CD14-positive monocyte (primary cell): Measurements from ENCODE around the gene CLCA1. TPM values are rescaled to one million over a fixed set of nuclear protein-coding genes. Genes with fewer than 3 reads are reported as not detected.

Experiments used
- DNase-seq, 3 donors: peaks; one replicate each; pipeline ENCODE4 v3.0.0-alpha.2; 2011 to 2022
- H2AFZ ChIP-seq: 2 replicates; pipeline ENCODE4 v1.6.0; 2012; ENCODE audit warnings: mild to moderate bottlenecking, low read depth, low read length, inconsistent platforms; ENCODE audit not compliant: insufficient read depth, poor library complexity, severe bottlenecking
- H3K27ac ChIP-seq, 2 donors: 1 replicate in 1 of 2; 2 replicates in 1 of 2; pipeline ENCODE4 v1.5.1; 2012 to 2013; ENCODE audit warnings: low read length in 2 of 2, control low read depth in 1 of 2, inconsistent platforms in 1 of 2, low read depth in 1 of 2, mild to moderate bottlenecking in 1 of 2
- H3K27me3 ChIP-seq, 2 donors: one replicate each; pipeline versions ENCODE4 v1.6.0 to v1.6.1; 2011 to 2013; ENCODE audit warnings: low read length in 2 of 2; ENCODE audit not compliant: control insufficient read depth in 2 of 2, insufficient read depth in 2 of 2
- H3K36me3 ChIP-seq, 2 donors: replicated peaks in 1 of 2; 1 replicate in 1 of 2; 2 replicates in 1 of 2; pipeline versions ENCODE4 v1.5.1 to v1.6.1; 2012 to 2013; ENCODE audit warnings: low read length in 2 of 2, control low read depth in 1 of 2, inconsistent platforms in 1 of 2, mild to moderate bottlenecking in 1 of 2; ENCODE audit not compliant: insufficient read depth in 2 of 2, control insufficient read depth in 1 of 2
- H3K4me1 ChIP-seq, 2 donors: 1 replicate in 1 of 2; 2 replicates in 1 of 2; pipeline versions ENCODE4 v1.5.1 to v1.6.1; 2012 to 2013; ENCODE audit warnings: low read length in 2 of 2, control low read depth in 1 of 2, inconsistent platforms in 1 of 2, mild to moderate bottlenecking in 1 of 2, moderate library complexity in 1 of 2; ENCODE audit not compliant: insufficient read depth in 2 of 2, control insufficient read depth in 1 of 2
- H3K4me2 ChIP-seq: replicated peaks from 2 replicates; pipeline ENCODE3; 2012; ENCODE audit warnings: low read length, moderate library complexity, mild to moderate bottlenecking; ENCODE audit not compliant: poor library complexity, severe bottlenecking; ENCODE audit errors: extremely low read depth
- H3K4me3 ChIP-seq, 3 experiments: fragments of 200-600 bp in 1 of 3; sonication (generic) in 1 of 3; replicated peaks in 1 of 3; 1 replicate in 2 of 3; 2 replicates in 1 of 3; pipeline ENCODE4 v1.5.1; 2011 to 2013; ENCODE audit warnings: low read length in 3 of 3, mild to moderate bottlenecking in 3 of 3, control low read depth in 2 of 3, low read depth in 2 of 3, inconsistent platforms in 1 of 3, moderate library complexity in 1 of 3
- H3K79me2 ChIP-seq: 2 replicates; pipeline ENCODE4 v1.6.0; 2012; ENCODE audit warnings: mild to moderate bottlenecking, control low read depth, inconsistent platforms, low read length, moderate library complexity; ENCODE audit not compliant: insufficient read depth
- H3K9ac ChIP-seq: 2 replicates; pipeline ENCODE4 v1.6.0; 2017; ENCODE audit warnings: low read length, mild to moderate bottlenecking; ENCODE audit not compliant: insufficient read depth, poor library complexity, severe bottlenecking
- H3K9me3 ChIP-seq, 2 donors: replicated peaks in 1 of 2; 1 replicate in 1 of 2; 2 replicates in 1 of 2; pipeline versions ENCODE4 v1.5.1 to v1.6.1; 2012 to 2013; ENCODE audit warnings: low read length in 2 of 2, control low read depth in 1 of 2; ENCODE audit not compliant: control insufficient read depth in 1 of 2, insufficient read depth in 1 of 2
- H4K20me1 ChIP-seq: 2 replicates; pipeline ENCODE4 v1.6.0; 2012; ENCODE audit warnings: mild to moderate bottlenecking, low read length, control low read depth, moderate library complexity; ENCODE audit not compliant: insufficient read depth
- H3K27ac Mint-ChIP-seq, 7 donors: one replicate each; pipeline ENCODE4 v1.8.0; 2020; ENCODE audit warnings: mild to moderate bottlenecking in 7 of 7, mixed read lengths in 7 of 7, moderate library complexity in 6 of 7, inconsistent platforms in 2 of 7
- H3K27me3 Mint-ChIP-seq, 3 donors: one replicate each; pipeline ENCODE4 v1.8.0; 2021 to 2022; ENCODE audit warnings: low read depth in 3 of 3, mild to moderate bottlenecking in 3 of 3, mixed read lengths in 3 of 3, moderate library complexity in 3 of 3, inconsistent platforms in 1 of 3
- H3K36me3 Mint-ChIP-seq, 2 donors: one replicate each; pipeline ENCODE4 v1.8.0; 2020; ENCODE audit warnings: mixed read lengths in 2 of 2, inconsistent platforms in 1 of 2, mild to moderate bottlenecking in 1 of 2
- H3K4me1 Mint-ChIP-seq: one replicate; pipeline ENCODE4 v1.8.0; 2020; ENCODE audit warnings: mild to moderate bottlenecking, mixed read lengths
- H3K4me3 Mint-ChIP-seq, 2 donors: one replicate each; pipeline ENCODE4 v1.8.0; 2020; ENCODE audit warnings: mild to moderate bottlenecking in 2 of 2, mixed read lengths in 2 of 2, moderate library complexity in 1 of 2
- H3K9me3 Mint-ChIP-seq, 7 donors: one replicate each; pipeline ENCODE4 v1.8.0; 2020 to 2022; ENCODE audit warnings: mixed read lengths in 7 of 7, mild to moderate bottlenecking in 6 of 7, moderate library complexity in 6 of 7, inconsistent platforms in 2 of 7
- WGBS: methylation state at CpG from one replicate; pipeline ENCODE4 v1.1.5; 2013; ENCODE audit warnings: missing lambda C conversion rate; ENCODE audit not compliant: insufficient coverage; 5-methylcytosine and 5-hydroxymethylcytosine counted together
- intact Hi-C, 2 donors: fragments of 100-400 bp; cut with micrococcal nuclease; formaldehyde crosslinking; loops; one replicate each; pipeline versions ENCODE4 v1.15.0 to v1.15.1; 2023
- polyA plus RNA-seq, 3 donors: library from polyadenylated mRNA; depleted of rRNA in 1 of 3; unstranded in 2 of 3; stranded (reverse) in 1 of 3; fragments of 300-500 nt in 2 of 3; fragments of >200 nt in 1 of 3; fragmentation: Illumina TruSeq in 2 of 3; gene quantifications; 1 replicate in 2 of 3; 2 replicates in 1 of 3; pipeline ENCODE4 v1.2.3, GENCODE V29; 2012 to 2021
- TF ChIP-seq, protein P1 (sequence below): fragments of 200-600 bp; IDR thresholded peaks from one replicate; pipeline ENCODE4 v1.8.0; 2022; ENCODE audit warnings: antibody characterized with exemption, mild to moderate bottlenecking

CLCA1 gene
- polyA plus RNA-seq, 3 donors = not detected

DNA sequence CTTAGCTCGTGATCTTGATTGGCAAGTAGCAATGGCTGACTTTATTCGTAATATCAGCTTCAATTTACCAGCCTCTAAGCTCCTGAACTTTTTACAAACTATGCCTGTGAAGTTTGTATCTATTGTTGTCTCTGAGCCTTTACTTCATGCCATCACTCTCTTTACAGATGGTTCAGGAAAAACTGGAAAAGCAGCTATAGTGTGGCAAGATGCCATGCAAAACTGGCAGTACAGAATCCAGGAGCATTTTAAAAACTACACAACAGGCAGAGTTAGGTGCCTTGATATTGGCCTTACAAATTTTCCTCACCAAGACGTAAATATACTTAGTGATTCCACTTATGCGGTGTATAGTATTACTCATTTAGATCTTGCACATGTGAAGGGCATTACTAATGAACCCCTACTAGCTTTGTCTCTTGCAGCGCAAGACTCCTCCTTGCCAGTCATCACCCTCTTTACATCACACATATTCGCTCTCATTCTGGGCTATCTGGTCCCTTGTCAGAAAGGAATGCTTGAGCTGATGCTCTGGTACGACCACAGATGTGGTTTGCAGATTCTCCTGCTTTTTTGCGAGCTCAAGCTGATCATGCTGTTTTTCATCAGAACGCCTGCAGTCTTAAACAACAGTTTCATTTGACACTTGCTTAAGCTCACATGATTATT, 36.3 kb downstream of the CLCA1 start:
- Mint-ChIP-seq H3K27ac (no peak overlapping the region), H3K4me1 (peaks cover 20% of the 10 kb centered on the region), H3K4me3 (no peak overlapping the region), H3K9me3 (no peaks in the 10 kb centered on the region), H3K27me3 (peaks cover 0 to 5% (median 3%) of the 10 kb centered on the region in 3 donors), H3K36me3 (no peaks in the 10 kb centered on the region)
- TF ChIP-seq, protein P1, sequence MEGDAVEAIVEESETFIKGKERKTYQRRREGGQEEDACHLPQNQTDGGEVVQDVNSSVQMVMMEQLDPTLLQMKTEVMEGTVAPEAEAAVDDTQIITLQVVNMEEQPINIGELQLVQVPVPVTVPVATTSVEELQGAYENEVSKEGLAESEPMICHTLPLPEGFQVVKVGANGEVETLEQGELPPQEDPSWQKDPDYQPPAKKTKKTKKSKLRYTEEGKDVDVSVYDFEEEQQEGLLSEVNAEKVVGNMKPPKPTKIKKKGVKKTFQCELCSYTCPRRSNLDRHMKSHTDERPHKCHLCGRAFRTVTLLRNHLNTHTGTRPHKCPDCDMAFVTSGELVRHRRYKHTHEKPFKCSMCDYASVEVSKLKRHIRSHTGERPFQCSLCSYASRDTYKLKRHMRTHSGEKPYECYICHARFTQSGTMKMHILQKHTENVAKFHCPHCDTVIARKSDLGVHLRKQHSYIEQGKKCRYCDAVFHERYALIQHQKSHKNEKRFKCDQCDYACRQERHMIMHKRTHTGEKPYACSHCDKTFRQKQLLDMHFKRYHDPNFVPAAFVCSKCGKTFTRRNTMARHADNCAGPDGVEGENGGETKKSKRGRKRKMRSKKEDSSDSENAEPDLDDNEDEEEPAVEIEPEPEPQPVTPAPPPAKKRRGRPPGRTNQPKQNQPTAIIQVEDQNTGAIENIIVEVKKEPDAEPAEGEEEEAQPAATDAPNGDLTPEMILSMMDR = no peak
- Histone ChIP-seq H3K27me3 (no peaks in the 10 kb centered on the region), H3K4me1 (peaks cover 12 to 14% of the 10 kb centered on the region in 2 donors), H3K9me3 (no peaks in the 10 kb centered on the region), H3K79me2 (no peaks in the 10 kb centered on the region), H3K27ac (no peak overlapping the region), H3K4me2 (no peak overlapping the region), H3K36me3 (no peaks in the 10 kb centered on the region), H3K4me3 (no peak overlapping the region), H4K20me1 (no peaks in the 10 kb centered on the region), H2AFZ (no peak overlapping the region), H3K9ac (no peak overlapping the region)
- intact Hi-C loops = loop anchor here in 1 of 2 donors (10.0 kb wide), 1 partner anchor 120 kb away; no protein-coding TSS in a partner anchor
- WGBS = 93% methylated on average over 6 of the region's 9 CpGs
- DNase-seq = no peak

DNA sequence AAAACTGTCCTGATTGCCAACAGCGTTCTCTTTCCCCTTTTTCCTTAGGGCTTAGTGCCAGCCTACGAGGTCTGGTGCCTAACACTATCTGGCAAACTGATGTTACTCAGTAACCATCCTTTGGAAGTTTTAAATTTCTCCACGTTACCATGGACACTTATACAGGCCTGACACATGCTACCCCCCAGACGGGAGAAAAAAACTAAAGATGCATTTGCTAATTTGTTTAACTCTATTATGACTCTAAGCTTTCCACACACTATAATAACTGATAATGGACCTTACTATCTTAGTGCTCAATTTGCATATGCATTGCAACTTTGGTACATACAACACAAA, 36.8 kb downstream of the CLCA1 start:
- Mint-ChIP-seq H3K27ac (no peak overlapping the region), H3K4me1 (peaks cover 20% of the 10 kb centered on the region), H3K36me3 (no peaks in the 10 kb centered on the region), H3K9me3 (no peaks in the 10 kb centered on the region), H3K27me3 (peaks cover 0 to 5% (median 3%) of the 10 kb centered on the region in 3 donors), H3K4me3 (no peak overlapping the region)
- Histone ChIP-seq H3K4me2 (no peak overlapping the region), H2AFZ (no peak overlapping the region), H3K27me3 (no peaks in the 10 kb centered on the region), H3K4me1 (peaks cover 12 to 14% of the 10 kb centered on the region in 2 donors), H3K4me3 (no peak overlapping the region), H3K9me3 (no peaks in the 10 kb centered on the region), H3K9ac (no peak overlapping the region), H3K79me2 (no peaks in the 10 kb centered on the region), H3K27ac (no peak overlapping the region), H4K20me1 (no peaks in the 10 kb centered on the region), H3K36me3 (no peaks in the 10 kb centered on the region)
- TF ChIP-seq, protein P1 = no peak
- no peak for DNase-seq
- intact Hi-C loops = loop anchor here in 1 of 2 donors (10.0 kb wide), 1 partner anchor 121 kb away; no protein-coding TSS in a partner anchor
- 90% methylated on average over 3 of the region's 4 CpGs for WGBS
